Breast epithelium (tissue), 3 donors: Measurements from ENCODE around the gene CFAP53.

Source experiments
- POLR2AphosphoS5 ChIP-seq, 3 donors: sonication (generic); formaldehyde crosslinking; IDR thresholded peaks; one replicate each; pipeline ENCODE4 v1.6.1; 2017; ENCODE audit warnings: antibody characterized with exemption in 3 of 3
- TF ChIP-seq, protein P1 (sequence below), 3 donors: fragments of 450-650 bp; IDR thresholded peaks; one replicate each; pipeline ENCODE4 v1.5.1; 2016 to 2017; ENCODE audit warnings: antibody characterized with exemption in 3 of 3, mild to moderate bottlenecking in 3 of 3, moderate library complexity in 3 of 3

DNA sequence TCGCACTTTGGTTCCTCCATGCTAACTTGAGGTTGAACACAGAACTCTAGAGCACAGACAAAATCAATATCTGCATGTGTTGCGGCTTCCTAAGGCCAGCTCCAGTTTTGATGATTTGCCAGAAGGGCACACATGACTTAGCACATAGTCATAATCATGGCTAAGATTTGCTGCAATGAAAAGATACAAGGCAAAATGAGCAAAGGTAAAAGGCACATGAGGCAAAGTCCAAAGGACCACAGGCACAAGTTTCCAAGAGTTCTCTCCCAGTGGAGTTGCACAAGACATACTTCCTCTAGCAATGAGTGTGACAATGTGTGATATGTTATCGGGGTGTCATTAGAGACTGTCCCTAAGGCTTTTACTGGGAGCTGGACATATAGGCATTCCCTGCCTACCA lies 45.4 kb upstream of the CFAP53 start:
- TF ChIP-seq, protein P1, sequence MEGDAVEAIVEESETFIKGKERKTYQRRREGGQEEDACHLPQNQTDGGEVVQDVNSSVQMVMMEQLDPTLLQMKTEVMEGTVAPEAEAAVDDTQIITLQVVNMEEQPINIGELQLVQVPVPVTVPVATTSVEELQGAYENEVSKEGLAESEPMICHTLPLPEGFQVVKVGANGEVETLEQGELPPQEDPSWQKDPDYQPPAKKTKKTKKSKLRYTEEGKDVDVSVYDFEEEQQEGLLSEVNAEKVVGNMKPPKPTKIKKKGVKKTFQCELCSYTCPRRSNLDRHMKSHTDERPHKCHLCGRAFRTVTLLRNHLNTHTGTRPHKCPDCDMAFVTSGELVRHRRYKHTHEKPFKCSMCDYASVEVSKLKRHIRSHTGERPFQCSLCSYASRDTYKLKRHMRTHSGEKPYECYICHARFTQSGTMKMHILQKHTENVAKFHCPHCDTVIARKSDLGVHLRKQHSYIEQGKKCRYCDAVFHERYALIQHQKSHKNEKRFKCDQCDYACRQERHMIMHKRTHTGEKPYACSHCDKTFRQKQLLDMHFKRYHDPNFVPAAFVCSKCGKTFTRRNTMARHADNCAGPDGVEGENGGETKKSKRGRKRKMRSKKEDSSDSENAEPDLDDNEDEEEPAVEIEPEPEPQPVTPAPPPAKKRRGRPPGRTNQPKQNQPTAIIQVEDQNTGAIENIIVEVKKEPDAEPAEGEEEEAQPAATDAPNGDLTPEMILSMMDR (IDR thresholded peaks at IDR 0.05): no peak
- TF ChIP-seq POLR2AphosphoS5 (IDR thresholded peaks at IDR 0.05): no peak
